Kidney (tissue), 14 donors: ENCODE data around the gene DSCAM. TPM values are rescaled to one million over a fixed set of nuclear protein-coding genes. Genes with fewer than 3 reads are reported as not detected.

Experiments
- DNase-seq, 5 donors: peaks; one replicate each; pipeline ENCODE4 v3.0.0-alpha.2; 2013 to 2020
- FAIRE-seq: peaks from 2 replicates; lab custom pipeline; 2012; peaks lifted over from hg19 to GRCh38; lab: Jason Lieb, UNC
- H3K27ac ChIP-seq, 2 donors: one replicate each; pipeline ENCODE4 v1.7.0; 2013; ENCODE audit warnings: low read depth in 2 of 2, low read length in 2 of 2, inconsistent platforms in 1 of 2
- H3K27me3 ChIP-seq: one replicate; pipeline ENCODE4 v1.7.1; 2013; ENCODE audit warnings: low read length, inconsistent platforms; ENCODE audit not compliant: control insufficient read depth, insufficient read depth
- H3K36me3 ChIP-seq, 3 donors: one replicate each; pipeline versions ENCODE4 v1.7.0 to v1.7.1; 2013; ENCODE audit warnings: low read length in 3 of 3, control low read depth in 1 of 3, inconsistent platforms in 1 of 3; ENCODE audit not compliant: insufficient read depth in 3 of 3, control insufficient read depth in 2 of 3
- H3K4me1 ChIP-seq, 3 donors: one replicate each; pipeline versions ENCODE4 v1.7.0 to v1.7.1; 2013; ENCODE audit warnings: low read length in 3 of 3, inconsistent platforms in 1 of 3, low read depth in 1 of 3; ENCODE audit not compliant: control insufficient read depth in 2 of 3, insufficient read depth in 2 of 3
- H3K4me3 ChIP-seq, 3 donors: one replicate each; pipeline versions ENCODE4 v1.7.0 to v1.8.1; 2013; ENCODE audit warnings: low read length in 3 of 3, control low read depth in 1 of 3, inconsistent platforms in 1 of 3
- H3K9ac ChIP-seq, 3 donors: one replicate each; pipeline versions ENCODE4 v1.7.0 to v1.7.1; 2013; ENCODE audit warnings: low read length in 3 of 3, control low read depth in 1 of 3, inconsistent platforms in 1 of 3
- H3K9me3 ChIP-seq, 3 donors: one replicate each; pipeline versions ENCODE4 v1.7.0 to v1.7.1; 2013; ENCODE audit warnings: low read length in 3 of 3, control low read depth in 1 of 3, inconsistent platforms in 1 of 3; ENCODE audit not compliant: control insufficient read depth in 2 of 3, insufficient read depth in 1 of 3
- CTCF ChIP-seq: IDR thresholded peaks from 3 replicates; pipeline ENCODE4 v1.5.1; 2012; ENCODE audit warnings: mild to moderate bottlenecking, moderate library complexity, borderline replicate concordance; ENCODE audit not compliant: insufficient read depth; ENCODE audit errors: extremely low read depth
- intact Hi-C: fragments of 100-400 bp; cut with DNase I; formaldehyde crosslinking; loops from one replicate; pipeline ENCODE4 v1.11.1; 2022
- polyA plus RNA-seq: library from polyadenylated mRNA; stranded (reverse); fragments of 350-450 nt; fragmentation: Illumina TruSeq; extraction: RNeasy Lipid Tissue Mini Kit (QIAGEN cat#74804); gene quantifications from one replicate; pipeline ENCODE4 v1.2.3, GENCODE V29; 2014; ENCODE audit warnings: low read depth, low replicate concordance; ENCODE audit not compliant: insufficient read depth
- total RNA-seq: library from RNA; stranded (reverse); fragmentation: NEBNext Ultra II Directional; extraction: Animal tissue kit (Norgen Biotek cat#: 25700); gene quantifications from one replicate; pipeline ENCODE4 v1.2.1, GENCODE V29; 2021
- donor health status: control.
- donor health status: control.
- donor health status: control.
- donor health status: control.
- donor health status: control.
- donor health status: DM: yes; HTN: yes; CAD: no.
- donor health status: Normal renal cell carcinoma (clear cell type).

DSCAM gene
- total and polyA plus RNA-seq, 2 donors from 2014 or later: not detected

- no peaks in the 10 kb centered on the region for H3K27me3 ChIP-seq
- no peaks in the 10 kb centered on the region for H3K36me3 ChIP-seq
- DNase-seq: no peak
- peaks cover 0 to 13% (median 5%) of the 10 kb centered on the region in 3 donors for H3K9me3 ChIP-seq
- TF ChIP-seq CTCF: no peak
- no peak overlapping the region for H3K9ac ChIP-seq
- H3K4me3 ChIP-seq: no peak overlapping the region
- intact Hi-C loops: no loop called here
- FAIRE-seq: no peak
- H3K4me1 ChIP-seq: no peaks in the 10 kb centered on the region
- no peak overlapping the region for H3K27ac ChIP-seq
These were observed 50.5 kb downstream of the DSCAM start for GRCh38 chr21:40796464-40796863.

GRCh38 chr21:40795313-40795712 lies 51.6 kb downstream of the DSCAM start:
- intact Hi-C loops: no loop called here
- Histone ChIP-seq H3K4me1 (no peaks in the 10 kb centered on the region), H3K27ac (no peak overlapping the region), H3K36me3 (no peaks in the 10 kb centered on the region), H3K4me3 (no peak overlapping the region), H3K9ac (no peak overlapping the region), H3K27me3 (no peaks in the 10 kb centered on the region), H3K9me3 (peaks cover 0 to 12% (median 5%) of the 10 kb centered on the region in 3 donors)
- DNase-seq (no peak), FAIRE-seq (no peak)
- TF ChIP-seq CTCF: no peak

GRCh38 chr21:40792691-40793456 lies 54.1 kb downstream of the DSCAM start:
- no peak for FAIRE-seq
- DNase-seq: no peak

More at GRCh38 chr21:40792691-40793456, 54.1 kb downstream of the DSCAM start:
- Histone ChIP-seq H3K4me3 (no peak overlapping the region), H3K9me3 (no peaks in the 10 kb centered on the region), H3K9ac (no peak overlapping the region), H3K27ac (no peak overlapping the region), H3K4me1 (no peaks in the 10 kb centered on the region), H3K36me3 (no peaks in the 10 kb centered on the region), H3K27me3 (no peaks in the 10 kb centered on the region)
- TF ChIP-seq CTCF: no peak
- intact Hi-C loops: no loop called here
